Head of caudate nucleus (tissue), 42 donors: ENCODE data around the gene NLRC5.
"Not testable (repeated sequence)": the region's sequence is repeated elsewhere in the genome, so short reads cannot be mapped to it uniquely, and the experiment has no call there.

ENCODE experiments used
- DNase-seq, 42 donors: peaks; one replicate each; pipeline versions ENCODE4 v3.0.0 to v3.0.0-alpha.2; 2020 to 2021; ENCODE audit warnings: mixed read lengths in 7 of 42
- intact Hi-C: fragments of 100-400 bp; cut with DNase I; formaldehyde crosslinking; loops from one replicate; pipeline ENCODE4 v1.15.0; 2022

NLRC5 gene

GRCh38 chr16:56960681-56961281, 28.6 kb upstream of the NLRC5 start:
- DNase-seq = no peak
- intact Hi-C loops = no loop called here

- intact Hi-C loops = no loop called here
Observed at GRCh38 chr16:56961386-56961785, 28.0 kb upstream of the NLRC5 start.

GRCh38 chr16:56961851-56962281, 27.5 kb upstream of the NLRC5 start, which contains the start of gene CETP:
Gene CETP (plus strand): TSS chr16:56961950. CDS start chr16:56961980, 30 bp downstream.
- no peak for DNase-seq
- intact Hi-C loops = no loop called here

More at GRCh38 chr16:56961386-56961785, 28.0 kb upstream of the NLRC5 start:
- DNase-seq = no peak

- DNase-seq = peak; percentile 55 to 91 (median 80)
- intact Hi-C loops = no loop called here
Observed at GRCh38 chr16:56964243-56965148, 24.9 kb upstream of the NLRC5 start.

GRCh38 chr16:56965149-56966092, 23.9 kb upstream of the NLRC5 start:
- peak in 21 of 42 donors; percentile 16 to 58 (median 40) for DNase-seq
- intact Hi-C loops = no loop called here

GRCh38 chr16:56966093-56966475, 23.3 kb upstream of the NLRC5 start:
- no peak for DNase-seq
- intact Hi-C loops = no loop called here

GRCh38 chr16:56967733-56968132, 21.6 kb upstream of the NLRC5 start:
- no peak for DNase-seq
- intact Hi-C loops = no loop called here

- DNase-seq = no peak
- intact Hi-C loops = no loop called here
Observed at GRCh38 chr16:56969769-56970168, 19.6 kb upstream of the NLRC5 start.

GRCh38 chr16:56970934-56971767, 18.2 kb upstream of the NLRC5 start:
- intact Hi-C loops = no loop called here

GRCh38 chr16:56971768-56972043, 17.7 kb upstream of the NLRC5 start:
- DNase-seq = no peak
- intact Hi-C loops = no loop called here

More at GRCh38 chr16:56970934-56971767, 18.2 kb upstream of the NLRC5 start:
- DNase-seq = no peak

- DNase-seq = no peak
- intact Hi-C loops = no loop called here
Observed at GRCh38 chr16:56972403-56973293, 16.7 kb upstream of the NLRC5 start.

- DNase-seq = no peak
- intact Hi-C loops = no loop called here
Observed at GRCh38 chr16:56973294-56973689, 16.1 kb upstream of the NLRC5 start.

GRCh38 chr16:56973899-56974298, 15.5 kb upstream of the NLRC5 start:
- intact Hi-C loops = not testable (repeated sequence)

GRCh38 chr16:56974549-56975300, 14.6 kb upstream of the NLRC5 start:
- no peak for DNase-seq
- intact Hi-C loops = no loop called here

More at GRCh38 chr16:56973899-56974298, 15.5 kb upstream of the NLRC5 start:
- not testable (repeated sequence) for DNase-seq

- intact Hi-C loops = no loop called here
- DNase-seq = no peak
Observed at GRCh38 chr16:56975714-56976113, 13.6 kb upstream of the NLRC5 start.

GRCh38 chr16:56977216-56977615, 12.1 kb upstream of the NLRC5 start:
- intact Hi-C loops = no loop called here
- DNase-seq = no peak
